Ovary (tissue), 9 donors: ENCODE data around the gene FGF23. TPM values are rescaled to one million over a fixed set of nuclear protein-coding genes. Genes with fewer than 3 reads are reported as not detected.

Source experiments
- DNase-seq, 5 donors: peaks; one replicate each; pipeline ENCODE4 v3.0.0-alpha.2; 2019 to 2020
- H3K27ac ChIP-seq, 2 donors: fragments of 200-600 bp; one replicate each; pipeline versions ENCODE4 v1.5.1 to v1.8.0; 2019 to 2022
- H3K27me3 ChIP-seq: fragments of 200-600 bp; one replicate; pipeline ENCODE4 v1.8.0; 2022
- H3K36me3 ChIP-seq: fragments of 200-600 bp; sonication (generic); one replicate; pipeline ENCODE4 v1.5.1; 2019
- H3K4me1 ChIP-seq: one replicate; pipeline ENCODE4 v1.8.1; 2013; ENCODE audit warnings: mild to moderate bottlenecking, moderate library complexity; ENCODE audit not compliant: insufficient read depth
- H3K4me3 ChIP-seq: fragments of 200-600 bp; sonication (generic); one replicate; pipeline ENCODE4 v1.5.1; 2017
- H3K9me3 ChIP-seq, 2 donors: fragments of 200-600 bp in 1 of 2; sonication (generic) in 1 of 2; one replicate each; pipeline versions ENCODE4 v1.5.1 to v1.8.1; 2013 to 2019; ENCODE audit warnings: mild to moderate bottlenecking in 1 of 2, moderate library complexity in 1 of 2
- CTCF ChIP-seq, 3 donors: fragments of 450-650 bp in 2 of 3; fragments of 200-600 bp in 1 of 3; IDR thresholded peaks; one replicate each; pipeline versions ENCODE4 v1.5.1 to v1.8.0; 2016 to 2022; ENCODE audit warnings: antibody characterized with exemption in 3 of 3, mild to moderate bottlenecking in 1 of 3
- EP300 ChIP-seq: sonication (generic); formaldehyde crosslinking; IDR thresholded peaks from one replicate; pipeline ENCODE4 v1.6.1; 2017; ENCODE audit warnings: antibody characterized with exemption
- POLR2A ChIP-seq: fragments of 450-650 bp; IDR thresholded peaks from one replicate; pipeline ENCODE4 v1.6.1; 2017; ENCODE audit warnings: antibody characterized with exemption, mild to moderate bottlenecking, moderate library complexity
- WGBS, 3 donors: extraction: QIAGEN DNeasy Blood & Tissue Kit in 1 of 3; methylation state at CpG; one replicate each; pipeline versions ENCODE4 v1.1.5 to v1.1.7; 2013 to 2017; 5-methylcytosine and 5-hydroxymethylcytosine counted together
- intact Hi-C, 4 donors: fragments of 100-400 bp; cut with DNase I; formaldehyde crosslinking; loops; one replicate each; pipeline versions ENCODE4 v1.11.0 to v1.15.1; 2022 to 2023
- polyA plus RNA-seq, 2 donors: library from polyadenylated mRNA; stranded (reverse); fragments of 200-250 nt in 1 of 2; fragments of 350-450 nt in 1 of 2; fragmentation: Illumina TruSeq in 1 of 2; extraction: RNeasy Lipid Tissue Mini Kit (QIAGEN cat#74804) in 1 of 2; gene quantifications; one replicate each; pipeline ENCODE4 v1.2.3, GENCODE V29; 2013 to 2014
- total RNA-seq, 7 donors: library from RNA; depleted of rRNA in 2 of 7; stranded (reverse); fragments of >200 nt in 2 of 7; fragmentation: NEBNext Ultra II Directional in 3 of 7; extraction: Animal tissue kit (Norgen Biotek cat#: 25700) in 3 of 7; gene quantifications; one replicate each; pipeline versions ENCODE4 v1.1.0 to v1.2.4, GENCODE V29; 2016 to 2023
- donor health status: DM: no; HTN: no; CAD: no; lungs with moderate emphysema.
- donor health status: DM: no; HTN: no; CAD: no.
- donor health status: Bipolar disorder and iron deficiency.
- donor health status: DM: yes; HTN: yes; CAD: no.
- donor health status: DM: no; HTN: no; CAD: no.
- donor health status: DM: yes; HTN: yes; CAD: no.

FGF23 gene
- total and polyA plus RNA-seq, 9 donors = not detected

GRCh38 chr12:4421590-4422031 lies 42.1 kb upstream of the FGF23 start:
- Histone ChIP-seq H3K9me3 (no peaks in the 10 kb centered on the region), H3K4me3 (no peak overlapping the region), H3K4me1 (no peaks in the 10 kb centered on the region), H3K36me3 (no peaks in the 10 kb centered on the region), H3K27me3 (no peaks in the 10 kb centered on the region), H3K27ac (no peak overlapping the region)
- WGBS, 3 donors = 12 to 20% (median 13%) methylated on average over 4 of the region's 4 CpGs
- intact Hi-C loops = no loop called here
- DNase-seq = no peak
- TF ChIP-seq POLR2A (no peak), EP300 (no peak), CTCF (IDR thresholded peaks at IDR 0.05) (no peak)

- no peak for TF ChIP-seq CTCF (IDR thresholded peaks at IDR 0.05)
- no peak for TF ChIP-seq POLR2A
- TF ChIP-seq EP300 = no peak
- H3K4me3 ChIP-seq = no peak overlapping the region
- no peak for DNase-seq
- intact Hi-C loops = no loop called here
- H3K27ac ChIP-seq = no peak overlapping the region
- no peaks in the 10 kb centered on the region for H3K36me3 ChIP-seq
- no peaks in the 10 kb centered on the region for H3K9me3 ChIP-seq
- WGBS, 3 donors = 57 to 60% (median 60%) methylated on average over 5 of the region's 5 CpGs
- H3K4me1 ChIP-seq = no peaks in the 10 kb centered on the region
- H3K27me3 ChIP-seq = no peaks in the 10 kb centered on the region
Observed at GRCh38 chr12:4420138-4420670, 40.7 kb upstream of the FGF23 start.

- 82 to 90% (median 89%) methylated on average over 5 of the region's 5 CpGs for WGBS, 3 donors
- Histone ChIP-seq H3K4me1 (no peaks in the 10 kb centered on the region), H3K9me3 (no peaks in the 10 kb centered on the region), H3K36me3 (no peaks in the 10 kb centered on the region), H3K27ac (no peak overlapping the region), H3K27me3 (no peaks in the 10 kb centered on the region), H3K4me3 (no peak overlapping the region)
- TF ChIP-seq EP300 = no peak
- no peak for TF ChIP-seq POLR2A
- TF ChIP-seq CTCF (IDR thresholded peaks at IDR 0.05) = no peak
- intact Hi-C loops = no loop called here
- no peak for DNase-seq
Observed at GRCh38 chr12:4418913-4419312, 39.4 kb upstream of the FGF23 start.

- 7 to 23% (median 12%) methylated on average over 5 of the region's 5 CpGs for WGBS, 3 donors
- no peaks in the 10 kb centered on the region for H3K9me3 ChIP-seq
- DNase-seq = no peak
- H3K36me3 ChIP-seq = no peaks in the 10 kb centered on the region
- H3K4me3 ChIP-seq = no peak overlapping the region
- intact Hi-C loops = no loop called here
- no peak overlapping the region for H3K27ac ChIP-seq
- H3K27me3 ChIP-seq = no peaks in the 10 kb centered on the region
- H3K4me1 ChIP-seq = no peaks in the 10 kb centered on the region
- no peak for TF ChIP-seq POLR2A
- no peak for TF ChIP-seq EP300
- no peak for TF ChIP-seq CTCF (IDR thresholded peaks at IDR 0.05)
Observed at GRCh38 chr12:4417936-4418335, 38.4 kb upstream of the FGF23 start.
